Effector CD8-positive, alpha-beta T cell (primary cell): ENCODE results near the gene SLC6A3.

Experiments used
- DNase-seq: peaks from one replicate; lab custom pipeline; 2025; lab: John Stamatoyannopoulos, UW

The SLC6A3 gene

DNA sequence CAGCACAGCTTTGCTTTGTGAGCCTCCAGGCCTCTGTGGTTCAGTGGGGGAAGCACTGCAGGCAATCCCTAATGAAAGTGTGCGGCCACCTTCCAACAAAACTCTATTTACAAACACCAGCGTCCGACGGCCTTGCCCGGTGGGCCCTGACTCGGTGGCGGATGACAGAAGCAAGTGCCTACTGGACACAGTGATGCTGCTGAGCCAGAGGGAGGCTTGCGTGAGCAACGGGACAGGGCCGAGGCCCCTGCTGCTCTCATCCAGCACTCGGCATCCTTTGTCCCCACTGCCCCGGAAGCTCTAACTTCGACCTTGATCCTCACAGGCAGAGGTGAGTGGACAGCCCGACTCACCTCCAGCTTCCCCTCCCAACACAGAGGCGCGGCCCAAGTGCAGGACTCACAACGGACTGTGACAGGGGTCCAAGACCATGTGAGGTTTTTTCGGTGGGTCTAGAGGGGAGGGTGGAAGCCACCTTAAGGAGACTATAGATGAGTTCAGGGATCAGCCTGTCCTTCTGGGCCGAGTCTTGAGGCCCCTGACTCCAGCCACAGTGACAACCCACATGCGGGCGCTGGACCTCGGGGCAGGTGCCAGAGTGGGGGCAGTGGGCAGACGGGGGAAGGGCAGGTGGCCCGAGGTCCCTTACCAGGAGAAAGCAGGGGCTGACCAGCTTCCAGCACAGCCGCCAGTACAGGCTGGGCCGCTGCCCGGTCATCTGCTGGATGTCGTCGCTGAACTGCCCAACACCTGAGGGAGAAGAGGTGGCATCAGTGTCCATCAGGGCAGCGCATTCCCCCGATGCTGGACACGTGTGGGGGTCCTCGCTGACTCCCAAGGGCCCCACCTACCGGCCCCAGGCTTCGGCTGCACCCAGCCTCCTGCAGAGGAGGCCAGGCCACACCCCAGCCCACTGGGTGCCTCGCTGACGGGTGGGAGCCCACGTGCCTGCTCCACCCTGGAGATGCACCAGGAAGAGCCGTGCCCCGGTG is 39.4 kb downstream of the SLC6A3 start:
- no peak for DNase-seq

DNA sequence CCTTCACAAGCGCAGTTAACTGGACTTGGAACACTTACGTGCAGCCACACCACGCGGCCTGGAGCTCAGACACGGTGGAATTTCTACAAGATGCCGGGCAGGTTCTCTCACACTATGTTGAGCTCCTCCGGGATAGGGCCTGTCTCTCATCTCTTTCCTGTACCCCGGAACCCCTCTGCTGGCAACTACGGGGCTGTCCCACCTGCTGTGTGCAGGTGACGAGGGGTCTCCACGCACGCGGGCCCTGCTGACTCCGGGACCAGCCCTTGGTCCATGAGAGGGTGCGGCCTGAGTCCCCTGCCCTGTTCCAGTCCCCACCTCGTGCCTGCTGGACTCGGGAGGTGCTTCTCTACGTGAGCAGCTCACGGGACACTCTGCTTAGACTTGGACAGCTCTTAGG is 40.1 kb downstream of the SLC6A3 start:
- DNase-seq: no peak

- no peak for DNase-seq
Observed at GRCh38 chr5:1404062-1404461, 41.2 kb downstream of the SLC6A3 start.

DNA sequence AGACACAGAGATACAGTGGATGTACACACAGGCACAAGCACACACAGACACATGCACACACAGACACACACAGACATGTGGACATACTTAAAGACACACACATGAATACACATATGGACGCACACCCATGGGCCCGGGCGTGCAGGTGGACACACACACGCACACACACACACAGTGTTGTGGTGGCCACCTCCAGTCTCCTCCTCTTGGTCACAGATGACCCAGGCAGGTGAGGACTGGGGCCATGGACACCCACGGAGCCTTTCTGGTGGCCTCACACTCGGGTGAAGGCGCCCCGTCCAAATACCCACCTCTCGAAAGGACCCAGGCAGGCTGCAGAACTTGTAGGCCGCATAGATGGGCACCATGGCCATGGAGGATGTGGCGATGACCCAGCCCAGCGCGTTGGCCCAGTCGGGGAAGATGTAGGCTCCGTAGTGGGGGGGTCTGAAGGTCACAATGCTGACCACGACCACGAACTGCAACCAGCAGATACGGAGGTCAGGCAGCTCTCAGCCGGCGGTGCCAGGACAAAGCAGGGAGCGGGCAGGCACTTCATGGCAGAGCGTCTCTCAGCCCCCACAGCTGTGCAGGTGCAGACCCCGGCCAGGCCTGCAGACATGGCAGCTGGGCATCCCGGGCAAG is 42.5 kb downstream of the SLC6A3 start:
- DNase-seq: no peak

DNA sequence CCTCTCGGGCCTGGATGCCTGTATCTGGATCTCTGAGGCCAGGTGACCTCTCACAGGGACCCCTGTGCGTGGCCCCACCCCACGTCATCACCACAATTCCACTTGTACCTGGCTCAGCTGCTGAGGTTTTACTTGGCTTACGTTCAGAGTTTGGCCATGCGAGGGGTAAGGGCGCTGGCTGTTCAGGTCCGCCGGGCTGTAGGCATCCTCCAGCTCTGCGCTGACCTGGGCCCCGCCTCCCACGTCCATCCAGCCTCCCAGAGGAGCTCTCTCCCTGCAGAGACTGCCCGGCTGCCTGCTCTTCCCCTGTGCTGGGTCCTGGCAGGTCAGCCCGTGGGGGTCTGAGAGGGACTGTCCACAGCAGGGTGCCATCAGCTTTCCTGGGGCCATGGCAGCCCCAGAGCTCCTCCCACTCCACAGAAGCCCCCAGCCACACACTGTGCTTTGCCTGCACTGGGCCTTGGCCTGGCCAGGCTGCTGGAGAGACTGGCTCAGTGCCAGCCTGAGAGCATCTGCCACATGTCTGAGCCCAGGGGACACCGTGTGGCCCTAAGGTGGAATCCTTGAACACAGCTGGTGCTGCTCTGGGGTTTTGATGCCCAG is 43.6 kb downstream of the SLC6A3 start:
- no peak for DNase-seq

- no peak for DNase-seq
Observed at GRCh38 chr5:1400936-1401335, 44.3 kb downstream of the SLC6A3 start.

GRCh38 chr5:1400211-1400855 is 44.9 kb downstream of the SLC6A3 start:
- no peak for DNase-seq

DNA sequence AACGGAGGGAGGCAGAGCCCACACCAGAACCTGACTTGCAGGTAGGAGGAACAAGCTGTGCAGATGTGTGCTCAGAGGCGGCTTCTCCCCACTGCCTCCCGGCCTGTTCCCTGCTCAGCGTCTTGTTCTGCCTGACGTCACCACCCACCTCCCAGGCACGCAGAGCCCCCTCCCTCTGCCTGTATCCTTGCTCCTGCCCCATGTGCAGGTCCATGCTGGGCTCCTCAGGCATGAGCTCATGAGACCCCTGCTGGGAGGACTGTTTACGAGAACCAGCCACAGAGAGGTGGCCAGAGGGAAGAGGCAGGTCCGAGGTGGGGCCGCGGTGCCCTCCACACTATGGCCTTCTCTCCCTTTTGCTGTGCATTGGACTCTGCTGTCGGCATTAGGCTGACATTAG is 45.5 kb downstream of the SLC6A3 start:
- DNase-seq: no peak

DNA sequence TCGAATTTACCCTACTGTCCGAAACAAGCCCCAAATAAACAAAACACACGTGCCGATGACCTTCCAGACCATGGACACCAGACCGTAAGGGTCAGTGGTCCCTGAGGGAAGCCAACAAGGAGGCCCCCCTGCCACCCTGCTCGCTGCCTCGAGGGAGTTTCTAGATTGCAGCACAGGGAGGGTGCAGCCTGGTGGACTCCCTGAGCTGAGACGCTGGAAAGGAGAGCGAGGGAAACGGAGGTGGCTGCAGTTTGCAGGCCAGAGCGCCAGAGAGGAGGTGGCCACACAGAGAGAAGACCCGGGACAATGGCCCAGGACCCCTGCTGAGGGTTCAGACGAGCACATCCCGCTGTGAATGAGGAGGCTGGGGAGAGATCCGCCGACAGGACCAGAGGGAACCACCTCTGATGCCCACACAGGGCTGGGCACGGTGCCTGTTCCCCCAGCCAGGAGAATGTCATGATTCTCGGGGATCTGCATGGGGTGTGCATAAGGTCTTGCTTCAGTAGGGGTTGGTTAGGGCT is 48.9 kb downstream of the SLC6A3 start:
- DNase-seq: no peak

GRCh38 chr5:1394881-1395860 is 50.1 kb downstream of the SLC6A3 start:
- DNase-seq: no peak

GRCh38 chr5:1393571-1394501 is 51.4 kb downstream of the SLC6A3 start:
- DNase-seq: no peak

DNA sequence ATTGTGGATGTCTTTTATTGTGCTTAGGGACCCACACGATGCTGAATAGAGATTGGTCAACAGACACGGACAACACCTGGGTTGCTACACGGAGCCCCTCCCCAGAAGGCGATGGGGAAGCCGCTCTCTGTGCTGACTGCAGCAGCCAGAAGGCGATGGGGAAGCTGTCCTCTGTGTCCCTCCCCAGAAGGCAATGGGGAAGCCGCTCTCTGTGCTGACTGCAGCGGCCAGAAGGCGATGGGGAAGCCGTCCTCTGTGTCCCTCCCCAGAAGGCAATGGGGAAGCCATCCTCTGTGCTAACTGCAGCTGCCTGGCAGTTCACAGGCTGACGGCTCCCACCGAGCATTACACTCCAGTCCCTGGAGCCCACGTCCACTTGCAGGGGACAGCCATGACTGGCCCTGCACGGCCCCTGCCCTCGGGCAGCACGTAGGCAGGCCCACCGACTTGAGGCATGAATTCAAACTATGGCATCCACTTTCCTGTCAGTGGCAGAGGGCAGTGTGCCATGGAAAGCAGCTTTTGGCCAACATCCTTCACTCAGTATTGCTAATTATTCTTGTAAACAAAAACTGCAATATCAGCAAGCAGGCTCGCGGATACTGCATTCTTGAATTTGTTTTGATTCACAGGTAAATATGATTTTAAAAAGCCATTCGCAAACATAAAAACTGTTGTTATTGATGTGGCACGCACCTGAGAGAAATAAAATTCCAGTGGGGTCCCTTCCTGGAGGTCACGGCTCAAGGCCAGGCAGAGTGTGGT is 52.3 kb downstream of the SLC6A3 start:
- no peak for DNase-seq

DNA sequence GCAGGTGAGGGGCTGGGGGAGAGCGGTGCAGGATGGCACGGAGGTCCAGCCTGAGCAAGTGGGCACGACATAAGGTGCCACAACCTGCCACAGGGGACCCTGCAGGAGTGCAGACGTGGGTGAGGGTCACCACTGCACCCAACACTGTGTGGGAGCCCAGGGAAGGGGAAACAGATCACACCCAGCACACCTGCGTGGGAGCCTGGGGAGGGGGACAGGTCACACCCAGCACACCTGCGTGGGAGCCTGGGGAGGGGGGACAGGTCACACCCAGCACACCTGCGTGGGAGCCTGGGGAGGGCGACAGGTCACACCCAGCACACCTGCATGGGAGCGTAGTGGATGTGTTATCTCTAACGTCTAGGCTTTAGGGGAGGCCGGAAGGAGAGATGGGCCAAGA is 53.0 kb downstream of the SLC6A3 start:
- no peak for DNase-seq

DNA sequence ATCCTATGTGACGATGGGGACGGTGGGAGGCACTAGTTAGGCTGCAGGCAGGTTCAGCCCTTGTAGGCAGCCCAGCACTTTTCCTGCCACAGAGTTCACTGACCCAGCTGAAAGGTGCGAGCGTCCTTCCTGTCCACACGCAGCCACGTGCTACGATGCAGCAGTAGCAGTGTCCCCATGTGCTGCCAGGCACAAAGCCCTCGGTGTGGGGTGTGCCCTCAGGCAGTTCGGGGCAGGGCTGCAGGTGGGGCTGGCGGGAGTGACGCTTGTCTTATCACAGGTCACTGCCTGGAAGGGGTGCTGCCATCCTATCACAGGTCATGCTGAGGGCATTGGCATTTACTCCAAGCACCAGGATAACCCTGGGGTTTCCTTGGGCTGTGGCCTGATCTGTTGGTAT is 53.5 kb downstream of the SLC6A3 start:
- no peak for DNase-seq

GRCh38 chr5:1390861-1391600 is 54.2 kb downstream of the SLC6A3 start:
- no peak for DNase-seq

DNA sequence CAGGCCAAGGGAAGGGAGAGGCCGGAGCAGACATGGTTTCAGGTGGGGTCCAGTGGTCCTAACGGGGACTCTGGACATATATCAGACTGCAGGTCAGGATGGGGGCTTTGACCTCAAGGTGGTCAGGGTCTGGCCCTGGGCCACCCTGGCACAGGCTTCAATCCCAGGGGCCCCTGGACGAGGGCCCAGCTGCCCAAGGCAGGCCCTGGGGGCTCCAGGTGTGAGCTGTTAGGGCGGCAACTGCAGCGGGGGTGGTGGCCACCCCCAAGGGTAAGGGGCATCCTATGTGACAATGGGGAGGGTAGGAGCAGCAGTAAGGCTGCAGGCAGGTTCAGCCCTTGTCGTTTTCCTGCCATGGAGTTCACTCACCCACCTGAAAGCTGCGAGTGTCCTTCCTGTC is 54.9 kb downstream of the SLC6A3 start:
- no peak for DNase-seq

DNA sequence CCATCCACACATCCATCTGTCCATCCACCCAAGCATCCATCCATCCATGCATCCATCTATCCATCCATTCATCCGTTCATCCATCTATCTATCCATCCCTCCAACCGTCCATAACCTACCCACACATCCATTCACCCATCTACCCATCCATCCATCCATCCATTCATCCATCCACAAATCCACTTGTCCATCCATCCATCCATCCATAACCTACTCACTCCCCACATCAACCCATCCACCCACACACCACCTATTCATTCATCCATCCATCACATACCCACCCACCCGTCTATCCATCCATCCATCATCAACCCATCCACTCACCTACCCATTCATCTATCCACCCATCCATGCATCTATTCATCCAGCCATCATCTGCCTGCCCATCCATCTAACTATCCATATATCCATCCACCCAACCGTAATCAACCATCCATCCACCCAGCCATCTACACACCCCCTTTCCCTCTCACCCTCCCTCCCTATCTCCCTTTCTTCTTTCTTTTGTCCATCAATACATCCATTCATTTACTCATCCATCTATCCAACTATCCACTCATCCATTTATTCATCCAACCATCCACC is 56.8 kb downstream of the SLC6A3 start:
- no peak for DNase-seq

GRCh38 chr5:1387876-1388275 is 57.4 kb downstream of the SLC6A3 start:
- DNase-seq: no peak
